Adrenal gland (tissue), 5 donors: ENCODE data around the gene C3orf22.

Source experiments
- POLR2A ChIP-seq, 2 donors: fragments of 450-650 bp; IDR thresholded peaks; one replicate each; pipeline ENCODE4 v1.6.1; 2017; ENCODE audit warnings: antibody characterized with exemption in 2 of 2, mild to moderate bottlenecking in 2 of 2, moderate library complexity in 1 of 2
- TF ChIP-seq, protein P1 (sequence below), 6 experiments: fragments of 450-650 bp in 4 of 6; fragments of 200-600 bp in 2 of 6; sonication (generic) in 1 of 6; IDR thresholded peaks; 1 replicate in 5 of 6; 2 replicates in 1 of 6; pipeline versions ENCODE4 v1.5.1 to v1.8.0; 2016 to 2021; ENCODE audit warnings: antibody characterized with exemption in 6 of 6, mild to moderate bottlenecking in 2 of 6, moderate library complexity in 1 of 6
- donor health status: DM: no; HTN: no; CAD: no.

DNA sequence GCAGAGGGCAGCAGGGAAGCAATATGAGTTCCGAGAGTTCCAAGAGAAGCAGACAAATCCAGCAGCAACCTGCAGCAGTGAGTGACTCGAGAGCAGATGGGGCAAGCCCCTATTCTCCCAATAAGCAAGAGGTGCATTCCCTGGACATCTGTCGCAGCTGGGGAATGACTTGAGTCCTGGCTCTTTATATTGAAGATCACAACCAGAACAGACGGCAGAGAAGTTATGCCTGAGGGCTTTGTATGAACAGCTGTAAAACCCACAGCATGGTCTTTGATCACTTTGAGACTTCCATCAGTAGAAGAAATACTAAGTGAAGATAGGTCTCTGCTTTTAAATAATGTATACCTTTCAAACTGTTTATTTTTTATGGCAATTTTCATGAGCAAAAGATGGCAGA lies 23.6 kb upstream of the C3orf22 start:
- TF ChIP-seq POLR2A (IDR thresholded peaks at IDR 0.05), result no peak
- TF ChIP-seq, protein P1, sequence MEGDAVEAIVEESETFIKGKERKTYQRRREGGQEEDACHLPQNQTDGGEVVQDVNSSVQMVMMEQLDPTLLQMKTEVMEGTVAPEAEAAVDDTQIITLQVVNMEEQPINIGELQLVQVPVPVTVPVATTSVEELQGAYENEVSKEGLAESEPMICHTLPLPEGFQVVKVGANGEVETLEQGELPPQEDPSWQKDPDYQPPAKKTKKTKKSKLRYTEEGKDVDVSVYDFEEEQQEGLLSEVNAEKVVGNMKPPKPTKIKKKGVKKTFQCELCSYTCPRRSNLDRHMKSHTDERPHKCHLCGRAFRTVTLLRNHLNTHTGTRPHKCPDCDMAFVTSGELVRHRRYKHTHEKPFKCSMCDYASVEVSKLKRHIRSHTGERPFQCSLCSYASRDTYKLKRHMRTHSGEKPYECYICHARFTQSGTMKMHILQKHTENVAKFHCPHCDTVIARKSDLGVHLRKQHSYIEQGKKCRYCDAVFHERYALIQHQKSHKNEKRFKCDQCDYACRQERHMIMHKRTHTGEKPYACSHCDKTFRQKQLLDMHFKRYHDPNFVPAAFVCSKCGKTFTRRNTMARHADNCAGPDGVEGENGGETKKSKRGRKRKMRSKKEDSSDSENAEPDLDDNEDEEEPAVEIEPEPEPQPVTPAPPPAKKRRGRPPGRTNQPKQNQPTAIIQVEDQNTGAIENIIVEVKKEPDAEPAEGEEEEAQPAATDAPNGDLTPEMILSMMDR (IDR thresholded peaks at IDR 0.05), result no peak
